Keratinocyte (primary cell): ENCODE data around the gene TMEM238.

Experiments used
- CTCF ChIP-seq, 3 experiments: IDR thresholded peaks in 1 of 3; conservative IDR thresholded peaks in 1 of 3; optimal IDR thresholded peaks in 1 of 3; 2 replicates in 2 of 3; 3 replicates in 1 of 3; pipeline versions ENCODE3 to v1.5.1; 2011; ENCODE audit warnings: low read length in 3 of 3, mild to moderate bottlenecking in 3 of 3, moderate library complexity in 2 of 3, control low read depth in 1 of 3, inconsistent platforms in 1 of 3; ENCODE audit not compliant: insufficient read depth in 2 of 3; ENCODE audit errors: extremely low read depth in 1 of 3
- EZH2 ChIP-seq: IDR thresholded peaks from one replicate; pipeline ENCODE4 v1.6.1; 2012; ENCODE audit warnings: inconsistent platforms, mild to moderate bottlenecking, low read length, moderate library complexity

GRCh38 chr19:55346725-55347441 lies 37.2 kb downstream of the TMEM238 start:
- TF ChIP-seq CTCF (optimal IDR thresholded peaks at IDR 0.05 in 1 of 3, IDR thresholded peaks at IDR 0.05 in 1 of 3, conservative IDR thresholded peaks at IDR 0.05 in 1 of 3; ENCODE audit: extremely low read depth in 1 of 3, insufficient read depth in 2 of 3, low read length in 3 of 3) (no peak), EZH2 (no peak)
